ENCODE measurements around the gene SWAP70. TPM values are rescaled to one million over a fixed set of nuclear protein-coding genes. Genes with fewer than 3 reads are reported as not detected.
A peak's percentile ranks its signal among the peaks of the same experiment; 100 is the strongest.

The SWAP70 gene
- 10 to 100 TPM; 18.8 to 22.1 TPM for total RNA-seq

DNA sequence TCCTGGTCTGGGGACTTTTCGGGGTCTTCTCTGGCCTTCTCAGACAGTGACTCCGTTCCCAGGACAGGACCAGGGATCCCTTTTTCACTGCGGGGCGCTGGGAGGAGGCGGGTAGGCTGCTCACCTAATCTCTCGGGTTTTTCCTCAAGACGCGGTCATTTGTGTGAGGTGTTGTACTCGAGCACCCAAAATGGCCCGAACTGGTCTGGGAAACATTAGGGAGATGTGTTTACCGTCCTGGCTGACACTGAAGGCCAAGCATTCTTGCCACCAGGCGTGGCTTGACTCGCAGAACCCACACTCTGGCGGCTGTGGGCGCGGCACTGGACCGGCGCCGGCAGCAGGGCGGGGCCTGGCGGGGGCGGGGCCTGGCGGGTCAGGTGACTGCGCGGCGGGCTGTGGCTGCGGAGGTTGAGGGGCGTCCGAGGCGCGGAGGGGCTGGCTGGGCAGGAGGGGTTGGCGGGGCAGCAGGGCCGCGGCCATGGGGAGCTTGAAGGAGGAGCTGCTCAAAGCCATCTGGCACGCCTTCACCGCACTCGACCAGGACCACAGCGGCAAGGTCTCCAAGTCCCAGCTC, at the start of gene SWAP70:
SWAP70 (plus strand) TSS at position 379 of the 577 bp plus-strand sequence; CDS start at position 482, 103 bp downstream.
- Histone ChIP-seq H3K27me3 (no peaks in the 10 kb centered on the region), H3K36me3 (replicated peaks in 1 of 2; ENCODE audit: insufficient read depth in 1 of 2, low read depth in 2 of 2) (no peaks in the 10 kb centered on the region), H3K27ac (peak within 1 kb of the TSS; percentile 77 to 93 (median 87)), H3K4me3 (peak within 1 kb of the TSS; percentile 69 to 81), H3K9me3 (no peaks in the 10 kb centered on the region), H3K4me1 (peaks cover 6% of the 10 kb centered on the region)
- 0% methylated on average over 2 to 36 of the region's 38 CpGs for WGBS, 2 donors
- intact Hi-C loops (cut with DNase I) = no loop called here
- TF ChIP-seq, protein P1, sequence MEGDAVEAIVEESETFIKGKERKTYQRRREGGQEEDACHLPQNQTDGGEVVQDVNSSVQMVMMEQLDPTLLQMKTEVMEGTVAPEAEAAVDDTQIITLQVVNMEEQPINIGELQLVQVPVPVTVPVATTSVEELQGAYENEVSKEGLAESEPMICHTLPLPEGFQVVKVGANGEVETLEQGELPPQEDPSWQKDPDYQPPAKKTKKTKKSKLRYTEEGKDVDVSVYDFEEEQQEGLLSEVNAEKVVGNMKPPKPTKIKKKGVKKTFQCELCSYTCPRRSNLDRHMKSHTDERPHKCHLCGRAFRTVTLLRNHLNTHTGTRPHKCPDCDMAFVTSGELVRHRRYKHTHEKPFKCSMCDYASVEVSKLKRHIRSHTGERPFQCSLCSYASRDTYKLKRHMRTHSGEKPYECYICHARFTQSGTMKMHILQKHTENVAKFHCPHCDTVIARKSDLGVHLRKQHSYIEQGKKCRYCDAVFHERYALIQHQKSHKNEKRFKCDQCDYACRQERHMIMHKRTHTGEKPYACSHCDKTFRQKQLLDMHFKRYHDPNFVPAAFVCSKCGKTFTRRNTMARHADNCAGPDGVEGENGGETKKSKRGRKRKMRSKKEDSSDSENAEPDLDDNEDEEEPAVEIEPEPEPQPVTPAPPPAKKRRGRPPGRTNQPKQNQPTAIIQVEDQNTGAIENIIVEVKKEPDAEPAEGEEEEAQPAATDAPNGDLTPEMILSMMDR (IDR thresholded peaks at IDR 0.05) = peak in 6 of 7 experiments; percentile 15 to 74 (median 67)
- TF ChIP-seq POLR2A (IDR thresholded peaks at IDR 0.05) = peak; percentile 22 to 68 (median 66)
- DNase-seq (peak; percentile 87 to 92 (median 91)), ATAC-seq (peak; percentile 94)

DNA sequence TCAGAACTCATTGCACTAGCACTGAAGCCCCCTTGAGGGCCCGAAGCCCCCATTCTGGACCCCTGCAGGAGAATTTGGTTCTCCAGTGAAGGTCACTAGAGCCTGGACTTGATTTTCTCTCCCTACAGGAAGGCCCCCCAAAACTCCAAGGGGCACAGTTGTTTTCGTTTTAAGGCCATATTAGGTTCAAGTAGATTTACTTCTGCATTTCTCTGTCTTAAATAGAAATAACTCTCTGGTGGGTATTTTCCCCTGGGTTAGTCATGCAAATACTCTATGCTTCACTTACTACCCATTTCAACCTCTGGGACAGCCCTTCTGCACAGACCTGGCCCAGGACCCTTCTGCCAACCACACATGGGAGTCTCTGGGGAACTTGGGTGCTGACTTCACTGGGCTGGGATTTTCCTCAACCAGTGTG, 48.8 kb upstream of the SWAP70 start:
- Histone ChIP-seq H3K4me3 (no peak overlapping the region), H3K36me3 (replicated peaks in 1 of 2; ENCODE audit: insufficient read depth in 1 of 2, low read depth in 2 of 2) (no peaks in the 10 kb centered on the region), H3K27me3 (no peaks in the 10 kb centered on the region), H3K4me1 (peaks cover 25% of the 10 kb centered on the region), H3K9me3 (no peaks in the 10 kb centered on the region), H3K27ac (peak overlapping the region in 3 of 4 donors; percentile 95 to 98 (median 97))
- DNase-seq (no peak), ATAC-seq (no peak)
- intact Hi-C loops (cut with DNase I) = loop anchor here (10.0 kb wide), 1 partner anchor 80 kb away; no protein-coding TSS in a partner anchor
- 55 to 85% methylated on average over 2 of the region's 2 CpGs for WGBS, 2 donors
- no peak for TF ChIP-seq POLR2A (IDR thresholded peaks at IDR 0.05)
- TF ChIP-seq, protein P1 (IDR thresholded peaks at IDR 0.05) = no peak

DNA sequence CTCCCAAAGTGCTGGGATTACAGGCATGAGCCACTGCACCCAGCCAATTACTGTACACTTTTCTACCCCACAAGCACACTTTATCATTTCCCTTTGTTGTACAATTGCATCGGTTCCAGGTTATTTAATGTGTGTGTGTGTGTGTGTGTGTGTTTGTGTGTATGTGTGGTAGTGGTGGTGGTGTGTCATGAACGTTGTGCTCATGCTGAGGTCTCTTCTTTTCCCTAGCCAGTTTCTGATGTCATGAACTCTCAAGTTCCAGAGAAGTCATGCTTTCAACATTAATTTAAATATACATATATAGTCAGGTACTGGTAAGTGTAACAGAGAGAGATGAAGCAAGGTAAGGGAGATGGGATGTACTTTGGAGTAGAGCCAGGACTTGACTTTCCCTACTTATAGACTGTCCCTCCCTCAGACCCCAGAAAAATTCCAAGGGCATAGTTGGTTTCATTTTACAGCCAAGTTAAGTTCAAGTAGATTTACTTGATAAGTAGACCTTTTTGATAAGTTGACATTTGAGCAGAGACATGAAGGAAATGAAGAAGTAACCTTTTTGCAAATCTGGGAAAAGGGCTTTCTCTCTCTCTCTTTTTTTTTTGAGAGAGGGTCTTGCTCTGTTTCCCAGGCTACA, 47.7 kb upstream of the SWAP70 start:
- H3K27me3 ChIP-seq = no peaks in the 10 kb centered on the region
- intact Hi-C loops (cut with DNase I) = loop anchor here (10.0 kb wide), 1 partner anchor 81 kb away; no protein-coding TSS in a partner anchor
- WGBS, 2 donors = 50 to 70% methylated on average over 2 of the region's 2 CpGs
- DNase-seq (no peak), ATAC-seq (no peak)
- no peak for TF ChIP-seq POLR2A (IDR thresholded peaks at IDR 0.05)
- TF ChIP-seq, protein P1 (IDR thresholded peaks at IDR 0.05) = no peak
- H3K4me1 ChIP-seq = peaks cover 25% of the 10 kb centered on the region
- no peaks in the 10 kb centered on the region for H3K9me3 ChIP-seq
- no peak overlapping the region for H3K27ac ChIP-seq
- H3K4me3 ChIP-seq = no peak overlapping the region
- no peaks in the 10 kb centered on the region for H3K36me3 ChIP-seq (replicated peaks in 1 of 2; ENCODE audit: insufficient read depth in 1 of 2, low read depth in 2 of 2)

DNA sequence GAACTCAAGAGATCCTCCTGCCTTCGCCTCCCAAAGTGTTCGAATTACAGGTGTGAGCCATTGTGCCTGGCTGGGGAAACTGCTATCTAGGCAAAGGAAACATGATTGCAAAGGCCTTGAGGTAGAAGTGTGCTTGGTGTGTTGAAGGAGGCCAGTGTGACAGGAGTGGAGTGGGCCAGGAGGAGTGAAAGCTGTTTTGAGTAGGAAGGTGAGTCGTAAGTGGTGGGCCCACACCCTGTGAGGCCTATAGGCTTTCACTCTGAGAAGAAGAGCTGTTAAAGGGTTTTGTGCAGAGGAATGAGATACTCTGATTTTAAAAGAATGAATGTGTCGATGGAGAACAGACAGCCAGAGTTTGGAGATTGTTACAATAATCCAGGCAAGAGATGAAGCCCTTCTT, 47.0 kb upstream of the SWAP70 start:
- intact Hi-C loops (cut with DNase I) = loop anchor here (10.0 kb wide), 1 partner anchor 82 kb away; no protein-coding TSS in a partner anchor
- Histone ChIP-seq H3K36me3 (replicated peaks in 1 of 2; ENCODE audit: insufficient read depth in 1 of 2, low read depth in 2 of 2) (no peaks in the 10 kb centered on the region), H3K27me3 (no peaks in the 10 kb centered on the region), H3K4me1 (peaks cover 25% of the 10 kb centered on the region), H3K9me3 (no peaks in the 10 kb centered on the region), H3K4me3 (no peak overlapping the region), H3K27ac (no peak overlapping the region)
- ATAC-seq = no peak
- 85 to 89% methylated on average over 4 of the region's 4 CpGs for WGBS, 2 donors
- no peak for TF ChIP-seq POLR2A (IDR thresholded peaks at IDR 0.05)
- TF ChIP-seq, protein P1 (IDR thresholded peaks at IDR 0.05) = no peak
- no peak for DNase-seq
